ENCODE results near the gene PRKCA.
A peak's percentile ranks its signal among the peaks of the same experiment; 100 is the strongest.

Gene PRKCA

GRCh38 chr17:66833201-66833600 lies 530.8 kb downstream of the PRKCA start:
- no peak for DNase-seq

- DNase-seq = no peak
Measured at GRCh38 chr17:66834426-66834918, 532.1 kb downstream of the PRKCA start.

GRCh38 chr17:66834919-66835454 lies 532.6 kb downstream of the PRKCA start, which contains the start of gene CACNG5:
CACNG5 (plus strand) TSS chr17:66835117; CDS start chr17:66877333, 42,216 bp downstream.
- DNase-seq = no peak

DNA sequence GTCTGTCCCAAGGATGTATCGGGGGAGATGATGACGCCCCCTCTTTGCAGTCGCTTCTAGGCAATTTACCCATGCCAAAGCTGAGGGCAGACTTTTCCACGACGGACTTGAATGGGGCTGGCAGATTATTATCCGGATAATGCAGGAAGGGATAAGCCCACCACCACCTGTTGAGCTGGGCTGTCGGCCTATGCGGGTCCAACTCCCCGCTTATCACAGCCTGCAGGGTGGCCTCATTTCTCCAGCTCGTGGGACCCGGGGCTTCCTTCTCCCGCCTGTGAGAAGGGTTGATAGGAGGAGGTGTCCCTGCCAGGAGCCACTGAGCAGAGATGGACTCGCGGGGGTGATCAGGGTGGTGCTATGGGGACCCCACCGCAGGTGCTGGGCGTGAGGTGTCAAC lies 533.1 kb downstream of the PRKCA start:
- DNase-seq = no peak

- DNase-seq = no peak
Measured at GRCh38 chr17:66836063-66837005, 533.9 kb downstream of the PRKCA start.

DNA sequence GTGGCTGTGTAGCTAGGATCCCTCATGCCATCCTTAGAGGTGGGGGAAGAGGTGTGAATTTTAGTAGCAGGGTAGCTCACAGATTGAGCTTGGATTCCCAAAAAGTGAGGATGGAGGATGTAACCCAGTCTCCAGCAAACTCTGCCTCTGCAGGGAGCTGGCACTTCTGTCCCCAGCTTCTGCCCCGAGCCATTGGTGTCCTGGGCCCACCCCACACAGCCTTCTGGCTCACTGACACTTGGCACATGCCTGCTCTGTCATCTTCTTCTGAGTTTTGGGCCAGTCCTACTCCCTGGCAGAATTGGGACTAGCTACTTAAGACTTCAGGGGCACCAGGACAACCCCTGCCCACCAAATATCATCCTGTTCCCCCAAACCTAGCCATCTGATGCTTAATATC lies 534.8 kb downstream of the PRKCA start:
- DNase-seq = no peak

GRCh38 chr17:66837885-66838665 lies 535.7 kb downstream of the PRKCA start:
- no peak for DNase-seq

DNA sequence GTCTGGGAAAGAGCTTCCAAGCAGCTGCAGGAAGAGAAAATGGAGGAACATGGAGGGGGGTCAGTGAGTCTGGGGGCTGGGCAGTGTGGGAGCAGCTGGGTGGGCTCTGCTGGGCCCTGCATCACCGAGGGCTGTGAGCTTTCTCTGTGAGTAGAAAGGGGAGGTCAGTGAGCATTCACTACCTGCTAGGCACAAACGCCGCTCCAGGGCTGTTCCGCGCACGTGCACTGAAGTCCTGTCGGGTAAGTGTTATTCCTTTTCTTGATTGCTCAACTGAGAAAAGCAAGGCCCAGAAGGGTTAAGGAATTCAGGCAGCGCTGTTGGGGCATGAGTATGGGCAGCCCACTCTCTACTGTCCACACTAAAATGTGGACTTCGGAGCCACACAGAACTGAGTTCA lies 537.2 kb downstream of the PRKCA start:
- no peak for DNase-seq

GRCh38 chr17:66840061-66840460 lies 537.6 kb downstream of the PRKCA start:
- no peak for DNase-seq

- DNase-seq = no peak
Measured at GRCh38 chr17:66841328-66841727, 538.9 kb downstream of the PRKCA start.

GRCh38 chr17:66841744-66842143 lies 539.3 kb downstream of the PRKCA start:
- DNase-seq = no peak

GRCh38 chr17:66842505-66842904 lies 540.1 kb downstream of the PRKCA start:
- no peak for DNase-seq

DNA sequence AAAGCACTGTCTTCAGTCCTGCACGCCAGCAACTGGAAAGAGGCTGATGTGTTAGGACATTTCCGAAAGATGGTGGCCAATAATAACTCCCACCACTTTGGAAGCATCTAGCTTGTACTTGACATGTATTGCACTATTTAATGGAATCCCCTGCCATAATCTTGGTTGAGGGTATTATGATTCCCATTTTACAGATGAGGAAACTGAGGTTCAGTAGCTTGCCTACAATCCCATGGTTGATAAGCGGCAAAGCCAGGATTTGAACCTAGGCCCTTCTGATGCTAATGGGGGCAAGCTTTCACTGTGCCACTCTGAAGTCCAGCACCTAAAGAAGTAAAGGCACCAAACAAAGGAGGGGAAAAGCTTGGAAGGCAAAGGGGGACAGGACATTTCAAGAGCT lies 540.5 kb downstream of the PRKCA start:
- no peak for DNase-seq

DNA sequence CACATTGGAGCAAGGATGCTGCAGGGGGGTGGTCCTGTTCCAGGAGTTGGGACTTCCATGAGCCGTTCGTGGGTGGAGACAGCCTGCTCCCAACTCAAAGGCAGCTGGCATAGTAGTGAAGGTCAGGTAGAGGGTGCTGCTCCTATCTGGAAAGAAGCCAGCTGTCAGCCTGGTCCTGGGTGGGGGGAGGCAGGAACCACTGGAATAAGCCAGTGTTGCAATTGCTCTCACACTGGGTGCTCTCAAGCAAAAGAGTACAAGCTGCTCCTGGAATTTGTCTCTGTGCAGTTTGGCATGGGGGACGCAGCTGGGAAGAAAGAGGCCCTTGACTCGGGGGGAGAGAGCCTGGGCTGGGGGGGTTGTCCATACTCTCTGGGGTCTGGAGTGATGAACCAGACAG lies 541.2 kb downstream of the PRKCA start:
- DNase-seq = no peak

GRCh38 chr17:66847704-66848103 lies 545.3 kb downstream of the PRKCA start:
- no peak for DNase-seq

- no peak for DNase-seq
Measured at GRCh38 chr17:66848496-66848895, 546.1 kb downstream of the PRKCA start.

DNA sequence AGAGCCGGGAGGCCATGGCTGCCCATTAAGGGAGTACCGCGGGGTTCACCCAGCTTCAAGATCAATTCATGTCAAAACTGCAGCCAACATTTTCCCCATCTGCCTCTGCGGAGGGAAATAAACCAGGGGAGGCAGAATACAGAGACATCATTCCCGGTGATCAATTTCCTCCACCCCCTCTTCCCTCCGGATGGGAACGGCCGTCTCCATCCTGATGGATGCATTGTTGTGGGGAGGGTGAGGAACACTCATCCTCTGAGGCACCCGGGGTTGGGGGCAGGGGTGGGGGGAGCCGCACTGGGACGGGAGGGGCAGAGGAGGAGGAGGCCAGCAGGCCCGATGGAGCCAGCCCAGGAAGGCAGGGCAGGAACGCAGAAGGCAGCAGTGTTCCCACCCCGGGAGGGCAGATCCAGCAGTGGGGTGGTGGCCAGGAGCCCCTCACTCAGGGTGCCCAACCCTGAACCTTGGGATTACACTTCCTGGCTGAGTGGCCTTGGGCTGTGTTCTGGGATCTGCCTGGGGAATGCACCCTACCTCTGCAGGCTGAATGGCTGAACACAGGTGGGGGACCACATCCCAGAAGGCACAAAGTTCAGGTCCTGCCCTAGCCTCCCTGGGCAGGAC lies 546.7 kb downstream of the PRKCA start:
- DNase-seq = no peak

GRCh38 chr17:66849851-66850580 lies 547.6 kb downstream of the PRKCA start:
- DNase-seq = no peak

DNA sequence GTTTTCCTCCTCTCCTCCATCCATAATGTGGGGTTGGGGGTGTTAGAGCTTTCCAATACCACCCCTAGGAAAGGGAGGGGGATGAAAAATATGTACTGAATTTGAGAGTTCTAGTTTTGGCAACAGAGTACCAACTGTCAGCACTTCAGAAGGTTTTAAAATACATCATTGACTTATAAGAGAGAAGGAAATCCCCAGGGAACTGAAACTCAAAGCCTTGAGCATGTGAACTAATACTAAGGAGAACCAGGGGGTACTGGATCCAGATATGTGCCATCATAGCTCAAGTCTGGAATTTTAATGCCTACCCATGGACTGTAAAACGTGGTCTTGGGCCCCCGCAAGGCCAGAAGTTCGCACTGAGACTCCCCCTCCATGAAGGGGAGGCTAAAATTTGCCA lies 548.3 kb downstream of the PRKCA start:
- DNase-seq = no peak

GRCh38 chr17:66855204-66855603 lies 552.8 kb downstream of the PRKCA start:
- DNase-seq = peak; percentile 25

DNA sequence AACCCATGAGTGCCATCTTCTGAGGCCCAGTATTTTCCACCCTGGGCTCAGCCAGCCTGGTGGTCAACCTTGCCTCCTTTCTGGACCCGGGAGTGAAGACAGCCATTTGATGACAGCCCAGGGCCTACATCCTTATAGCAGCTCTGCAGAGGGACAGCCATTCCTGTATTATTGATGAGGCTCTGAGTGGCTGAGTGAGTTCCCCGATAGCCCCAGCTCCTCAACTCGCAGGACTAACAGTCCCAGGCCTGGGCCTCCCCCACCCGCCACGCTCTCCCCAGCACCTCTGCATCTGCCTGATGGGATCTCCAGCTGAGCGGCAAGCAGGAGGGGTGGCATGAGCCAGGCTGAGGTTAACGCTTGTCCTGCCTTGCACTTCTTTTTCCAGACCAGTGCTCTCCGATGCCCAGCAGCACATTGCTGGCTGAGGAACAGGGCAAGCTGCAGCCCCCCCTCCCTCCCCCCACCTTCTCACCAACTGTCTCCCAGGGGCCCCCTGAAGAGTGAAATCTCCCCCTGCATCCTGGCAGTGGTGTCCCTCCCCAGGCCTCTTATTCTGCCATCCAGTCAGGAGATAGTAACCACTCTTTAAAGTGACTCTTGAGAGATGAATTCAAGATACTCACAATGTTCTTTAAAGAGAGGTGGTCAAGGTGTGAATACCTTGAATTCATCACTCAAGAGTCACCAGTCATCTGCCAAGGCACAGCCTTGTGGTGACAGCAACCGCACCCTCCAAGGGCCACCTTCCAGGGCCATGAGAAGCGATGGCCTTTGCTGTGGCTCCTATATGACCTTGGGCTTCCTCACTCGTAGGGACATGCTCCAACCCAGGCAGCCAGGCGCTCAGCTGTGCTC lies 556.0 kb downstream of the PRKCA start:
- no peak for DNase-seq

All from OCI-M1 (cell line).